DMS53 treated with DMSO at 0.1 percent for 48 hours (cell line): Measurements from ENCODE around the gene KTN1.

Experiments
- DNase-seq: peaks from one replicate; lab custom pipeline; 2025; ENCODE audit not compliant: unreplicated experiment; lab: John Stamatoyannopoulos, UW

KTN1 gene

DNA sequence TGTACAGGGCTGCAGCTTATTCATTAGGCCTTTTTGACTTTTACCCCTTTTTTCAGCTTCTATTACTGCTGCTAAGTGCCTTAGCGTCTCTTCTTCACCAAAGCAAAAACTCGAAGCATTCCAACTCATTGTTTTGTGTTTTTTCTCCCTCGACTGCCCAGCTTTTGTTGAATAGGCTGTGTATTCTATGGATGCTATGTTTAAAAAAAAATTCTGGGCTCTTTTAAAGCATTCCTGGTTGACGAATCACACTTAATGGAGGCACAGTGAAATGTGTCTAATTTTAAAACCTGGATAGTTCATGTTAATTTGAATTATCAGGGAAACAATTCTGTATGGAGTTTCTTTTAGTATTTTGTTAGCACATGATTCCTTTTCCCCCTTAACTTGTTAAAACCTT lies 29.7 kb downstream of the KTN1 start:
- no peak for DNase-seq

DNA sequence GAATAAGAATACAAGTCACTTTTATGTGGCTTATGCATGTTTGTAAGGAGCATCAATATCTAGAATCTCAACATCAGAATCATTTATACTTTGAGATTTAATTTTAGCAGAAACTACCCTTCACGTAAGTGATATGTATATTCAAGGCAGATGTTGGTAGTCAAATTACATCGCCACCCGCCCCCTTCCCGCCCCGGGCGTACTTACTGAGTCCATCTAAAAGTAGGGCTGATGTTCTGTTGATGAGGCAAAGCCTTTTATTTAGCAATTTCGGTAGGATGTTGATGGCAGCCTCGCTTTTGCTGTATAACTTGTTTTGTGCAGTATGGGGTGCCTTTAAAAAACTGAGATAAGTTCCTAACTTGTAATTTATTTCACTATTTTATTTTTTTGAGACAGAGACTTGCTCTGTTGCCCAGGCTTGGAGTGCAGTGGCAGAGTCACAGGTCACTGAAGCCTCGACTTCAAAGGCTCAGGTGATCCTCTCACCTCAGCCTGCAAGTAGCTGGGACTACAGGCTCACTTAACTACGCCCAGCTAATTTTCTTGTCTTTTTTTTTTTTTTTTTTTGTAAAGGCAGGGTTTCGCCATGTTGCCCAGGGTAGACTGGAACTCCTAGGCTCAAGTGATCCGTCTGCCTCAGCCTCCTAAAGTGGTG lies 30.8 kb downstream of the KTN1 start:
- DNase-seq = no peak

DNA sequence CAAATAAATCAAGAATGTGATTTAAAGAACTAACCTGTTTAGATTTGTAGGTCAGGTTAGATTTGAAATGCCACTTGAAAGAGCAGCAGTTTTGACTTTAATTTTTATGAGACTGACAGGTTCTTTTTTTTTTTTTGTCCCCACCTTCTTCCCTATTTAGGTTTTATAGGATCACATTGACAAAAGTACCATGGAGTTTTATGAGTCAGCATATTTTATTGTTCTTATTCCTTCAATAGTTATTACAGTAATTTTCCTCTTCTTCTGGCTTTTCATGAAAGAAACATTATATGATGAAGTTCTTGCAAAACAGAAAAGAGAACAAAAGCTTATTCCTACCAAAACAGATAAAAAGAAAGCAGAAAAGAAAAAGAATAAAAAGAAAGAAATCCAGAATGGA lies 31.9 kb downstream of the KTN1 start:
- no peak for DNase-seq

DNA sequence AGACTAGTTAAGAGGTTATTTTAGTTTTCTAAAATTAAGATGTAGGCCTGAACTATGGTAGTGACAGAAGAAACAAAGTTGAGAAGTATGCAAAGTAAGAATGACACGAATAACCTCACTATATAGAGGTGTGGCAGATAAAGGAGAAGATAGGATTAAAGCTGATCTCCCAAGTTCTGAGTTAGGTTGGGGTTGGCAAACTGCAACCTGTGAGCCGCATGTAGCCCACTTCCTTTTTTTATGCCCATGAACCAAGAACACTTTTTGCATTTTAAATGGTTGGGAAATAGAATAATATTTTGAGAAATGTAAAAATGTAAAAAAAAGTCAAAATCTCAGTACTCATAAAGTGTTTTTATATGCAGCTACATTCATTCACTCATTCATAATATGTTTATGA lies 34.3 kb downstream of the KTN1 start:
- no peak for DNase-seq

DNA sequence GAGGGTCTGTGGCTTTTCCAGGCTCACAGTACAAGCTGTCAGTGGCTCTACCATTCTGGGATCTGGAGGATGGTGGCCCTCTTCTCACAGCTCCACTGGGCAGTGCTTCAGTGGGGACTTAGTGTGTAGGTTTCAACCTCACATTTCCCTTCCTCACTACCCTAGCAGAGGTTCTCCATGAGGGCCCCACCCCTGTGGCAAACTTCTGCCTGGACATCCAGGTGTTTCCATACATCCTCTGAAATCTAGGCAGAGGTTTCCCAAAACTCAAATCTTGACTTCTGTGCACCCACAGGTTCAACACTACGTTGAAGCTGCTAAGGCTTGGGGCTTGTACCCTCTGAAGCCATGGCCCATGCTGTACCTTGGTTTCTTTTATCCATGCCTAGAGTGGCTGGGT lies 40.3 kb downstream of the KTN1 start:
- no peak for DNase-seq

DNA sequence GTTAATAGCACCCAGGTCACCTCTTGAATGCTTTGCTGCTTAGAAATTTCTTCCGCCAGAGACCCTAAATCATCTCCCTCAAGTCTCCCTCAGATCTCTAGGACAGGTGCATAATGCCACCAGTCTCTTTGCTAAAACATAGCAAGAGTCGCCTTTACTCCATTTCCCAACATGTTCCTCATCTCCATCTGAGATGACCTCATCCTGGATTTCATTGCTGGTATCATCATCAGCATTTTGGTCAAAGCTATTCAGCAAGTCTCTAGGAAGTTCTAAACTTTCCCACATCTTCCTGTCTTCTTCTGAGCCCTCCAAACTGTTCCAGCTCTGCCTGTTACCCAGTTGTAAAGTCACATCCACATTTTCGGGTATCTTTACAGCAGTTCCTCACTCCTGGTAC lies 41.0 kb downstream of the KTN1 start:
- no peak for DNase-seq

DNA sequence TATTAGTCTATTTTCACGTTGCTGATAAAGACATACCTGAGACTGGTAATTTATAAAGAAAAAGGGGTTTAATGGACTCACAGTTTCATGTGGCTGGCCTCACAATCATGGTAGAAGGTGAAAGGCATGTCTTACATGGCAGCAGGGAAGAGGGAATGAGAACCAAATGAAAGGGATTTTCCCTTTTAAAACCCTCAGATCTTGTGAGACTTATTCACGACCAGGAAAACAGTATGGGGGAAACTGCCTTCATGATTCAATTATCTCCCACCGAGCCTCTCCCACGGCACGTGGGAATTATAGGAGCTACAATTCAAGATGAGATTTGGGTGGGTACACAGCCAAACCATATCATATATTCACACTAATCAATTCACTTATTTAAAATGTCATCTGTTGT lies 41.4 kb downstream of the KTN1 start:
- DNase-seq = no peak

DNA sequence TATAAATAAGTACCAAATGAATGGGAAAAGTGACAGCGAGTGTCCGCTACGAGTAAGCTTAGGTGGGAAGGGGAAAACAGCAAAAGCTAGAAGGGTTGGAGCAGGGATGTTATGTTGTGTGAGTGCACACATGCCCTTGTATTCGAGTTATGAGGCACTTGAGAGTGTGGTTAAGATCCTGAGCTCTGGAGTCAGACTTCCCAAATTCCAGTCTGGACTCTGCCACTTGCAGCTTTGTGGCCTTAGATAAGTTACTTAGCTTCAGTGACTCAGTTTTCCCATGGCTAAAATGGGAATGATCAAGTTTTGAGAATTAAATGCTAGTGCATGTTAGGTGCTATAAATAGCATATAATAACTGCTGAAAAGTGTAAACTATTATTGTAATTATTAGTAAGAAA lies 44.9 kb downstream of the KTN1 start:
- DNase-seq = no peak

DNA sequence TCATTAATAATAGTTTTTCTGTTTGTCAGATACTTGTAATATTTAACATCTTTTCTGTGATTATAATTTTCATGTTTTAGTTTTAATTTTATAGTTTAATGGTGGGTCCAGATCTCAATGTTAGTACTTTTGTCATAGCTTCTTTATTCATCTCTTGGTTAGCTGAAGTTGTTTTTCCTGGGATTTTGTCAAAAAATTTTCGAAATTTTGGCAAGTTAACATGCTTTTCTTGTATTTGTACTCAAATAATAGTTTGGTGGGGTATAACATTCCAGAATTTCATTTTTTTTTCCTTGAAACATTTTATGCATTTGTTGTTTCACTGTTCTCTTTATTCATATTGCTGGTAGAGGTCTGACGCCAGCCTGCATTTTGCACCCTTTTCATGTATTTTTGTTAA lies 45.5 kb downstream of the KTN1 start:
- no peak for DNase-seq

DNA sequence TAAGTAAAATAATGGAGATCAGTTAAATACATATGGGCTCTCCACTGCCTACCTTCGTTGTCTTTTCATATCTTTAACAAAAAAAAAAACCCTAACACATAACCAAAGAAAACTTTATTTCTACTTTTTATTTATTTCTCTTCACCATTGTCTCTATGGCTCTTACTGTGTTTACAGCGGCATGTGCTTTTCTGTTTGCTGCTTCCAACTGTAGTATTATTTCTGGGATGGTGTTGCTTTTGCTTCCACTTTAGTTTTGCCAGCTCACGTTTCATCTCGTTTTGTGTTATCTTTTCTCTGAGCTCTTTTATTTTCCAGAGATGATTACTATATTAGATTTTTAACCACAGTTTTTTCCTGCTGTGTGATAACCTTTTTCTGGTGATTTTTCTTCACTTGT lies 46.1 kb downstream of the KTN1 start:
- DNase-seq = no peak

DNA sequence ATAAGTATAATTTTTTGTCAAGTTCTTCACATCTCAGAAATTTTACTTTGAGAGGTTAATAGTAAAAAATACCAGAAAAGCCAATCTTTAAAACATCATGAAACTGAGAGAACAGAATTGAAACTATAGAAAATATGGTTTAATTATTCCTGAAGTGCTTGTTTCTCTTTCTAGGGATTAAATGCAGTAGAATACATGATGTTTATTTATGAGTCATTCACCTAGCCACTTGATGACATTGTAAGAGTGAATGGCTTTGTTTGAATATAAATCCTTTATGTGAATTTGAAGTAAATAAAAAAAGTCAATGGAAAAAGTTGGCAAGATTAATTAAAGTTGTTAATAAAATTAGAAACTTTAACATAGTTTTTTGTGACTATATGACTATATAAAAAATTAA lies 48.4 kb downstream of the KTN1 start:
- DNase-seq = peak; percentile 37

DNA sequence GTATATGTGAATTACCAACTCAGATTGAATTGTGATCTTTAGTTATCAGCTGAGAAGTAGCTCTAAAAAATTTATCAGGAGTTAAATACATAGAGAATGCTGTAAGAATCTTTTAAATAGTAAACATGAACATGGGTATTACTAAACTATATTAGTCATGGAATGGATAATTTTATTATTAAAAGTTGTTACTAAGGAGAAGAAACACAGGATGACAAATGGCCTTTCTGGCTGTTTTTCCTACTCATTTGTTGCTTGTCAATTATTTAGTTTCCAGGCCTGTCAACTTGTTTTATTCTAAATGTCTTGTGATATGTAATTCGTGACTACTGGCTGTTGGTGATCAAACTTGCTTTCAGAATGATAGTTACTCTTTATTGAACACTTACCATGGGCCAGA lies 58.7 kb downstream of the KTN1 start:
- no peak for DNase-seq

DNA sequence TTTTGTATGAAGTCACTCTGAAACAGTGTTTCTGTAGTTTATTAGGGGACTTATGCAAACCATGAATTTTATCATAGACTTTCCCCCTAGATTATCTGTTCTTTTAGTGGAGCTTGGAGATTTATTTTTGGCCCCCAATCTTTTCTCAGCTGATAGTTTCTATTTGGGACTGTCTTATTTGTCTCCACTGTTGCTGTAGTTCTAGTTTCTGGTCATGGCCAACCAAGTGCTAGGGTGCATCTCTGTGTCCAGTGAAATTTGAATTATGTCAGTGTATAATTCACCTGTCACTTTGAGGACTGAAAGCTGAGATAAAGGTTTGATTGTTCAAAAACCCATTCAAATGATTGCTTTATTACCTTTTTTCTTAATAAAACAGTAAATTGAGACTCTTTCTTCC lies 61.3 kb downstream of the KTN1 start:
- no peak for DNase-seq

DNA sequence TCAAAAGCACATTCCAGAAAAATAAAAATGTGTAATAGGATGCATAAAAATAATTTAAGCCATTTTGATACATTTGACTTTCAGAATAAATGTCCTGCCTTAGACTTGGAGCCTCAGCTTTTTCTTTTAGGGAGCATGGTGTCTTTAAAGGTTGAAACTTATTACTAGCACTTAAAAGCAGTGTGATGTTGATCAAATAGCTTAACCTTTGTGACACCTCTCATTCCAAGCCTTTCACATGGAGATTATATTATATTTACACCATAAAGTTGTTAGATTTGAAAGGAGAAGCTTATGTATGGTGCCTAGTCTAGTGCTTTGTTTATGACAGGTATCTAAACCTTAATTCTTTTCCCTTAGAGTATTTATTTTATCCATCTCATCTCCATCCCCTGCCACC lies 61.9 kb downstream of the KTN1 start:
- DNase-seq = no peak

DNA sequence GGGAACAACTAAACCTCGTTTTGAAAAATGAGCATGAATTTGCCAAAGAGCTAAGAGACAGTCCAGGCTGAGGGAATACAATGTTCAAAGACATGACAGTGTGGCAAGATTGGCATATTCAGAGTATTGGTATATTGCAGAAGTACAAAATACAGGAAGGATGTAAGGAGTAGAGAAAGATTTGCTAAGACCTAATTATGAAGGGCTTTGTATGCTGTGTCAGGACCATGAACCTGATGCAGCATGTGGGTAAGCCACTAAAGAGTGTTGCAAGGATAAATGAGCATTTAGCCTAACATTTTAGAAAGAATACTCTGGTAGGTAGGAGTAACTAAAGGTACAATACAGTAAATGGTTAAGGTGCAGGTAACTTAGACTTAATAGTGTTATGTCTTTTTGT lies 65.1 kb downstream of the KTN1 start:
- no peak for DNase-seq

DNA sequence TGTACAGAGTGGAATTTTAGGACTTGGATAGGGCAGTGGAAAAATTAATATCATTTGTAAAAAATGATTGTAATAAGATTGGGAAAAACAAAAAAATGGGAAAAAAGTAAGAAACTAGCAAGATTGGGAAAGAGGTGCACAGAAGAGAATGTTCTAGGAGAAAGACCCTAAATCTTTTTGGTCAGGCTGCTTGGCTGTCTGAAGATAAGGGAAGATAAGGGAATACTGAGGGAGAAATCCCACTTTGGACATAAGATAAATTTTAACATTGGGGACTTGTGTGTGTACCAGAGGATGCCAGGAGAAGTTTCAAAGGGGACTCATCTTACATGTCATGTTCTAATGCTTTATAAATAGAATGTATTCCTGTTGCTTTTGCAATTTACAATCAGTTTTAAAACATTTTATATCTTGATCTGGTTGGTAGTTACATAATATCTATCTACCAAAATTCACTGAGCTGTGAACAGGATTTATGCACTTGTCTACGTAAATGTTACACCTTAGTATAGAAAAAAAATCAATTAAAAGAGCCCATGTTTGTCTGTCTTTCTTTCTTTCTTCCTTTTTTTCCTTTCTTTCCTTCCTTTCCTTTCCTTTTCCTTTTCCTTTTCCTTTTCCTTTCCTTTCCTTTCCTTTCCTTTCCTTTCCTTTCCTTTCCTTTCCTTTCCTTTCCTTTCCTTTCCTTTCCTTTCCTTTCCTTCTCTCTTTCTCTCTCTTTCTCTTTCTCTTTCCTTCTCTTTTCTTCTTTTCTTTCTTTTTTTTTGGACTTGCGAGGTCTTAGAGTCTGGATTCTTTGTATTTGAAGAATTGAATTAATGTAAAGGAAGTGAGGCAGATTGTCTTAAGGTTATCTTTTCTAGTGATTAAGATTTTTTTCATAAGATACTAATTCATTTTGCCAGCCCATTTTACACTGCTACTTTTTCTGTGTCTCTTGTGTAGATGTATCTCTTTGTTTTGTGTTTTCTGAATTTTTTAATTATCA lies 66.1 kb downstream of the KTN1 start:
- DNase-seq = no peak

DNA sequence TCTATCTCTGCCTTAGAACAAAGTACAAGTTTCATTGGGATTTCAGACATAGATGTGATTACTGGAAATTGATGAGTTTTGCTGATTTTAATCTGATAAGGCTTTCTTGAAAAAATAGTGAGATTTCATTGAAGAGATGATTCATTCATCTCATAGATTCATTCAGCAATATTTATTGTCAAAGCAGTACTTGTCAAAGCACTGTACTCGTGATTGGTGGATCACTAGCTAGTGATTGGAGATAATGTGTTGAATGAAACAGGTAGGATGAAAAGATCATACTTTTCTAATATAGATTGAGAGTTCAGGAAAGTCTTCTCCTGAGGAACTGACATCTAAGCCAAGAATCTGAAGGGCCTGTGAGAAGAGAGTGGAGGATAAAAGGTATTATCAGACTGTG lies 71.0 kb downstream of the KTN1 start:
- DNase-seq = no peak

DNA sequence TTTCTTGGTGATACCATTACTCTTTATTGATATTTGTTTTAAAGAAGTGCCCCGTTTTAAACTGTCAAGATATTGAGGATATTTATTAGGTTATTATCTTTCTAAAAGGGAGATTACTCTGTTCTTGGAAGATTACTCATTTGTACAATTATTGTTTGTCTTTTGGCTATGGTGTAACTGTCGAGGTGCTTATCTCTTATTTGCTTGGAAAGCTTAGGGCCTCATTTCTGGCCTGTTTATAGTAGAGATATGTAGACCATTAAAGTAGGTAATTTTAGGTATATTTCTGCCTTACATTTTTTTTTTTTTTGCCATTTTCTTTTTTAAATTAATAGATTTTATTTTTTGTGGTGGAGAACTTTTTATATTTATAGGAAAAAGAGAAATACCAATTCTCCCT lies 74.2 kb downstream of the KTN1 start:
- DNase-seq = no peak

DNA sequence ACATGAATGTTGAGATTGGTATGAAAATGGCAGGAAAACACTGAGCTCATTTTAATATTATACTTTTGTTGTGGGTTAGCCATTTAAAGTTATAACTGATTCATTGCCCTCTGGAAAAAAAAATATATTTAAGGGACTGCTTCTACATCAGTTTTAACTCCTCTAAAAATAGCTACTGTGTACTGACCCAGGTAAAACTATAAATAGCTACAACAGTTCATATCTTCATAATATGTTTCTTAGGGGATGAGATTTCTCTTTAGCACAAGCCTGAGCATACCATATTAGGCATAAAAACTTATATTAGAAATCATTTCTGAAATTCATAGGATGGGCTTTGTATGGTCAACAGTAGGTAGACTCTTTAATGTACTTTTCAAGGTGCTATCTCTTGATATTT lies 81.0 kb downstream of the KTN1 start:
- DNase-seq = no peak

DNA sequence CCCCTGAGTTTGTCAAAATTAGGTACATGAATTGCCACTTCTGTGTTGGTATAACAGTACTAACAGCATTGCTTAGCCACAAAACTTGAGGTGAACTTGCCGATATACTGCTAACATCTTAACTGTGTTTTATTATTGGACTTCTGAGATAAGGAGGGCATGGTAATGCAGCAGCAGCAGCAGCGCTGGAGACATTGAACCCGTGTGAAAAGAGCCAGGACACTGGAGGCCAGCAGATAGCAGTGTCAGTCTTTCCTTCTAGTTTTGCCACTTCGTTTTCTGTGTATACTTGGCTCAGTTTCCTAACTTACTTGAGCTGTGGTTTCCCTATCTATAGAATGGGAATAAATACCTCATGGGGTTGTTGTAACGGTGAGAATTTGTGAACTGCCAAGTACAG lies 82.7 kb downstream of the KTN1 start:
- no peak for DNase-seq

DNA sequence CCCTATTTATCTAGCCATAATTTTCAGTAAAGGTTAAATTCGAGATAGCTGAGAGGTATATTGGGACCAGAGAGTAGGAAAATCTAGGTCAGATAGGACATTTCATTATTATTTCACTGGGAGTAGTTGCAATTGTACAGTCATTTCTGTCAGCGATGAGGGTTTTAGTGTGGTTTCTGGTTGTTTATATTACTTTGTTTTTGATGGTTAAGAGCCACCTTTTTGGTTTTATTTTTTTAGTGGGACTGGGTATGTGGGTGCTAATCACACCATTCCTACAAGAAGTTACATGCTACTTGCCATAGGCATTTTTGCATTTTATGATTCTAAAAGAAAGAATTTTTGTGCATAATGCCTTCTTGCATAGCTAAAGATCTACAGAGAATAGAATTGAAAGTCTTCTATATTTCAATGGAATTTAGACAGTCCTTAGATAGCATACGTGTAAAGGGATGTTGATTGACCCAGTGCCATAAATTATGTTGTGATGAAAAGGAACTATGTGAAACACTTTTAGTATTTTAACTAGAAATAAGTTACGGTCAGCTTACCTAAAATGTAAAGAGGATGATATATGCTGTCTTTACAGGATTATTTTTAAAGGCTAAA lies 85.2 kb downstream of the KTN1 start:
- DNase-seq = no peak

DNA sequence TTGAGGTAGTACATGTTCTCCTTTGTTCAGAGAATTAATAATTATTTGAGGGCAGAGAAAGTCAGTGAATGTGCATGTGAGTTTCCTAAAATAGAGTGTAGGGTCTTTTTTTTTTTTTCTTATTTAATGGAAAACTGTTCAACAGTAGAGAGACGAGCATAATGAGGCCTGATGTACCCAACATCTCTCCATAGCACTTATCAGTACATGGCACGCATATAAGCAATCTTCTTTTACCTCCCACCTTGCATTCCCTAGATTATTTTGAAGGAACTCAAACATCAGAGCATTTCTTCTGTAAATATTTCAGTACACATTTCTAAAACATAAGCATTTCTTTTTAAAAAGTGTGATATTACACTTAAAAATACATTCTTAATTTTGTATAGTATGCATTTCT lies 87.8 kb downstream of the KTN1 start:
- DNase-seq = no peak
